Upper lobe of left lung (tissue), 6 donors: ENCODE data around the gene RACK1. TPM values are rescaled to one million over a fixed set of nuclear protein-coding genes. Genes with fewer than 3 reads are reported as not detected.

ENCODE experiments used
- ATAC-seq, 2 donors: fragments of 200-7000 bp; cut with Tn5 transposase; one replicate each; pipeline ENCODE4 v1.9.1; 2022; ENCODE audit warnings: mild to moderate bottlenecking in 2 of 2, moderate library complexity in 2 of 2; ENCODE audit not compliant: low FRiP score in 2 of 2
- DNase-seq, 2 donors: peaks; one replicate each; pipeline ENCODE4 v3.0.0-alpha.2; 2019 to 2020
- H3K27ac ChIP-seq, 4 donors: fragments of 200-600 bp; sonication (generic); one replicate each; pipeline ENCODE4 v1.5.1; 2016 to 2019
- H3K27me3 ChIP-seq, 4 donors: fragments of 200-600 bp; sonication (generic); one replicate each; pipeline ENCODE4 v1.5.1; 2017 to 2019
- H3K36me3 ChIP-seq, 4 donors: fragments of 200-600 bp; sonication (generic); one replicate each; pipeline ENCODE4 v1.5.1; 2016 to 2019
- H3K4me1 ChIP-seq, 4 donors: fragments of 200-600 bp; sonication (generic); one replicate each; pipeline ENCODE4 v1.5.1; 2018 to 2019
- H3K4me3 ChIP-seq, 4 donors: fragments of 200-600 bp; sonication (generic); one replicate each; pipeline ENCODE4 v1.5.1; 2017 to 2019; ENCODE audit warnings: mild to moderate bottlenecking in 2 of 4, moderate library complexity in 1 of 4
- H3K9me3 ChIP-seq, 4 donors: fragments of 200-600 bp; sonication (generic); one replicate each; pipeline ENCODE4 v1.5.1; 2018 to 2019
- CTCF ChIP-seq, 6 experiments: fragments of 450-650 bp in 4 of 6; fragments of 200-600 bp in 2 of 6; sonication (generic) in 2 of 6; IDR thresholded peaks; one replicate each; pipeline ENCODE4 v1.5.1; 2016 to 2019; ENCODE audit warnings: antibody characterized with exemption in 6 of 6
- EP300 ChIP-seq, 4 donors: sonication (generic); formaldehyde crosslinking; IDR thresholded peaks; one replicate each; pipeline ENCODE4 v1.5.1; 2017; ENCODE audit warnings: antibody characterized with exemption in 4 of 4, control low read depth in 2 of 4
- POLR2A ChIP-seq, 4 donors: fragments of 450-650 bp; IDR thresholded peaks; one replicate each; pipeline ENCODE4 v1.5.1; 2016 to 2017; ENCODE audit warnings: antibody characterized with exemption in 4 of 4, mild to moderate bottlenecking in 2 of 4
- POLR2AphosphoS5 ChIP-seq, 2 donors: sonication (generic); formaldehyde crosslinking; IDR thresholded peaks; one replicate each; pipeline ENCODE4 v1.5.1; 2017; ENCODE audit warnings: antibody characterized with exemption in 2 of 2
- WGBS, 2 donors: methylation state at CpG; one replicate each; pipeline ENCODE4 v1.1.5; 2017 to 2018; 5-methylcytosine and 5-hydroxymethylcytosine counted together
- total RNA-seq, 6 donors: library from RNA; depleted of rRNA in 4 of 6; stranded (reverse); fragments of >200 nt in 4 of 6; gene quantifications; one replicate each; pipeline versions ENCODE4 v1.1.0 to v1.2.1, GENCODE V29; 2016 to 2021
- donor health status: DM: no; HTN: no; CAD: no; lungs with moderate emphysema.
- donor health status: DM: no; HTN: yes; CAD: no; lungs with severe emphysema.

The RACK1 gene
- total RNA-seq, 6 donors from 2014 or later: 801 to 1,863 (median 1,196) TPM

DNA sequence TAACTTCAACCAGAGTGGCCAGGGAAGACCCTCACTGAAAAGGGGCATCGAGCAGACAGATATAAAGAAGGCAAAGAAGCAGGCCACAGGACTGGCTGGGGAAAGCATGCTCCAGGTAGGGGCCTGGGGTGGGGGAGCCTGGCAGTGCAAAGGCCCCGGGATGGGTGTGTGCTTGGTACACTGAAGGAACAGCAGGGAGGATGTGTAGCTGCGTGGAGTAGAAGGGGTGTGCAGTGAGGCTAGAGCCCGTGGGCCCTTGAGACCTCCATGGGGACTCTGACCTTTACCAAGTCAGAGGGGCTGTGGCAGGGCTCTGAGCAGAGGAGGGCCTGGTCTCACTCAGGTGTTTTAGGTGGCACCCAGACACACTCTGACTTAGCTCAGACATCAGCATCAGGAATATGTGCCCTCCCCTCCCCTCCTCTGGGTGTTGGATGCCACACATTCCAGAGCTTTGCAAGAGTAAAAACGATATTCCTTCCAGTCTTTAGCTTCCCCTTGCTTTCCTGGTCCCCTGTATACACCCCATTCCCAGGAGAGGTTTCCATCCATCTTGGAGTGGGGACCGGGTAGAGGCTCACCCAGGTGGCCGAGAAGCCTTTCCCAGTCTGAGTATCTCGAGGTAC is 46.3 kb downstream of the RACK1 start:
- DNase-seq (no peak), ATAC-seq (no peak)
- Histone ChIP-seq H3K9me3 (no peaks in the 10 kb centered on the region), H3K27me3 (no peaks in the 10 kb centered on the region), H3K4me1 (peaks cover 4 to 6% (median 5%) of the 10 kb centered on the region in 4 donors), H3K4me3 (no peak overlapping the region), H3K27ac (no peak overlapping the region), H3K36me3 (peaks cover 0 to 5% (median 0%) of the 10 kb centered on the region in 4 donors)
- 69 to 74% methylated on average over 8 of the region's 8 CpGs for WGBS, 2 donors
- TF ChIP-seq POLR2A (IDR thresholded peaks at IDR 0.05): no peak
- no peak for TF ChIP-seq POLR2AphosphoS5 (IDR thresholded peaks at IDR 0.05)
- TF ChIP-seq EP300 (IDR thresholded peaks at IDR 0.05): no peak
- TF ChIP-seq CTCF (IDR thresholded peaks at IDR 0.05): no peak

DNA sequence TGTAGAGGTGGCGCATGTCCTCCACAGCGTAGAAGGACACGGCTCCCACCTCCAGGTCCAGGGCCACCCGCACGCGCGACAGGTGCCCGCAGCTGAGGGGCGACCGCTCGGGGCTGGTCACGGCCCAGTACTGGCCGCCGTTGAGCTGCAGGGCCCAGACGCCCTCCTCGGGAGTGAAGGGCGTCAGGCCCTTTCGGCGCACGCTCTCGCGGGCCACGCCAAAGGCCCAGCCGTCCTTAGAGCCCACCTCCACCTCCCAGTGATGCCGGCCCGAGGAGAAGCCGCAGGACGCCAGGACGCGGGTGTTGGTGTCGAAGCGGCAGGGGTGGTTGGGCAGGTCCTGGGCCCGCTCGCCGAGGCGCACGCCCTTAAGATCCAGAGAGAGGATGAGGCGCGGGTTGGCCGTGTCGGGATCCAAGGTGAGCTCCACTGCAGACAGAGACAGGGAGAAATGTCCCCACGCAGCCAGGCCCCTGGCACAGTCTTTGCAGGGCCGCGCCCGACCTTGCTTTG is 48.4 kb downstream of the RACK1 start:
- Histone ChIP-seq H3K27me3 (no peaks in the 10 kb centered on the region), H3K4me1 (peaks cover 7 to 14% (median 12%) of the 10 kb centered on the region in 4 donors), H3K4me3 (no peak overlapping the region), H3K36me3 (peaks cover 0 to 5% (median 0%) of the 10 kb centered on the region in 4 donors), H3K27ac (no peak overlapping the region), H3K9me3 (no peaks in the 10 kb centered on the region)
- no peak for ATAC-seq
- TF ChIP-seq EP300 (IDR thresholded peaks at IDR 0.05) (no peak), POLR2AphosphoS5 (IDR thresholded peaks at IDR 0.05) (no peak)
- WGBS, 2 donors: 83% methylated on average over 34 to 35 of the region's 45 CpGs
- DNase-seq: peak in 1 of 2 donors; percentile 80

GRCh38 chr5:181194489-181195248 is 49.0 kb downstream of the RACK1 start:
- no peak overlapping the region for H3K27ac ChIP-seq
- DNase-seq (no peak), ATAC-seq (no peak)
- no peak for TF ChIP-seq EP300 (IDR thresholded peaks at IDR 0.05)
- no peak for TF ChIP-seq POLR2A (IDR thresholded peaks at IDR 0.05)
- no peak for TF ChIP-seq POLR2AphosphoS5 (IDR thresholded peaks at IDR 0.05)
- no peak for TF ChIP-seq CTCF (IDR thresholded peaks at IDR 0.05)
- no peaks in the 10 kb centered on the region for H3K9me3 ChIP-seq
- peaks cover 0 to 5% (median 0%) of the 10 kb centered on the region in 4 donors for H3K36me3 ChIP-seq
- peaks cover 10 to 21% (median 17%) of the 10 kb centered on the region in 4 donors for H3K4me1 ChIP-seq
- H3K27me3 ChIP-seq: no peaks in the 10 kb centered on the region
- H3K4me3 ChIP-seq: no peak overlapping the region
- 72 to 82% methylated on average over 15 to 21 of the region's 21 CpGs for WGBS, 2 donors

DNA sequence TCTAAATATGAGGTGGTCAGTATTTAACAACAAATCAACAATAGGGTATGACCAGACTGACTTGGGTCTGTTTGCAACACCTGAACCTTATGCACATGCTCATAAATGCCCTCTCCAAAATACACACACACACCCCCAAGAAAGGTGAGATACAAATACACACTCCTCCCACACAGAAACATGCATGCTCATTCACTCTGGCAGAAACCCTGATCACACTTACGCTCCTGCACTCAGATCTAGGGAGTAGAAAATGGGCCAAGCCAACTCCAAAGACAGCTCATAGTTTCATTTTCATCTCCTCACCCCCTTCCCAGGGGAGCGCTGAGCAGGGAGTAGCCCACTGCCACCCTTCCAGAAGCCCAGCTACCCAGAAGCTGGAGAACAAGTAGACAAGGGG is 50.0 kb downstream of the RACK1 start:
- no peaks in the 10 kb centered on the region for H3K27me3 ChIP-seq
- ATAC-seq (no peak), DNase-seq (no peak)
- peaks cover 0 to 4% (median 0%) of the 10 kb centered on the region in 4 donors for H3K36me3 ChIP-seq
- peaks cover 10 to 21% (median 17%) of the 10 kb centered on the region in 4 donors for H3K4me1 ChIP-seq
- no peaks in the 10 kb centered on the region for H3K9me3 ChIP-seq
- no peak overlapping the region for H3K4me3 ChIP-seq
- 98 to 100% methylated on average over 2 of the region's 2 CpGs for WGBS, 2 donors
- TF ChIP-seq POLR2A (IDR thresholded peaks at IDR 0.05) (no peak), EP300 (IDR thresholded peaks at IDR 0.05) (no peak), POLR2AphosphoS5 (IDR thresholded peaks at IDR 0.05) (no peak), CTCF (IDR thresholded peaks at IDR 0.05) (no peak)
- H3K27ac ChIP-seq: no peak overlapping the region

- Histone ChIP-seq H3K27ac (peak overlapping the region; percentile 86 to 95 (median 92)), H3K36me3 (no peaks in the 10 kb centered on the region), H3K4me3 (peak overlapping the region; percentile 69 to 94 (median 80)), H3K4me1 (peaks cover 10 to 29% (median 21%) of the 10 kb centered on the region in 4 donors), H3K9me3 (no peaks in the 10 kb centered on the region), H3K27me3 (no peaks in the 10 kb centered on the region)
- TF ChIP-seq CTCF (IDR thresholded peaks at IDR 0.05) (no peak), POLR2AphosphoS5 (IDR thresholded peaks at IDR 0.05) (no peak), POLR2A (IDR thresholded peaks at IDR 0.05) (no peak), EP300 (IDR thresholded peaks at IDR 0.05) (no peak)
- 53 to 60% methylated on average over 11 to 12 of the region's 12 CpGs for WGBS, 2 donors
- DNase-seq: peak in 1 of 2 donors; percentile 58
- no peak for ATAC-seq
These were observed 51.2 kb downstream of the RACK1 start for GRCh38 chr5:181192337-181193046.
